ENCODE results near the gene FAM151A. TPM values are rescaled to one million over a fixed set of nuclear protein-coding genes. Genes with fewer than 3 reads are reported as not detected.

FAM151A gene
- total and polyA plus RNA-seq, 4 donors = 0.02 to 0.06 TPM; not detected in 2

DNA sequence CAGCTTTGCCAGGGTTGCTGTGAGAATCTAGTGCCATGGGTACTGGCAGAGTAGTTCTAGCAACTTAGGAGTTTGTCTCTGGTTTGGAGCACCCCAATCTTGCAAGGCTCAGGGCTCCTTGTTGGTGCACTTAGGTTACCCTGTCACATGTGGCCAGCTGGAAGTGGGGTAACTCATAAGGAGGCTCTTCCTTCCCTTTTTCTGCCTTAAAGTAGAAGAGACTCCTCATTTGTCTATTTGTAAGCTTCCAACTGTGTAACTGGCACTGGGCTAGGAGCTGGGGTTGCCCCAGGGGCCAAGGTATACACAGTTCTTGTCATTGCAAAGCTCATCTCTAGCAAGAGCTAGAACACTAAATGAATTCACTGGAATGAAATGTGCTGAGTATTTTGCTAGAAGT, 28.8 kb upstream of the FAM151A start:
- H3K36me3 ChIP-seq (ENCODE audit: control insufficient read depth in 4 of 4, insufficient read depth in 4 of 4, low read length in 4 of 4) = no peaks in the 10 kb centered on the region
- no peak for ATAC-seq (ENCODE audit: insufficient read depth, low FRiP score)
- H3K4me3 ChIP-seq = no peak overlapping the region
- H3K9ac ChIP-seq (ENCODE audit: insufficient read depth in 1 of 2, low read length in 2 of 2) = no peak overlapping the region
- H3K9me3 ChIP-seq (ENCODE audit: control insufficient read depth in 4 of 4, insufficient read depth in 3 of 4, low read length in 3 of 4) = peaks cover 0 to 2% (median 0%) of the 10 kb centered on the region in 4 donors
- no peak overlapping the region for H3K27ac ChIP-seq (ENCODE audit: low read depth in 1 of 2, low read length in 1 of 2)
- H3K27me3 ChIP-seq (ENCODE audit: control insufficient read depth in 3 of 3, insufficient read depth in 3 of 3, low read length in 2 of 3) = no peaks in the 10 kb centered on the region
- TF ChIP-seq, protein P1, sequence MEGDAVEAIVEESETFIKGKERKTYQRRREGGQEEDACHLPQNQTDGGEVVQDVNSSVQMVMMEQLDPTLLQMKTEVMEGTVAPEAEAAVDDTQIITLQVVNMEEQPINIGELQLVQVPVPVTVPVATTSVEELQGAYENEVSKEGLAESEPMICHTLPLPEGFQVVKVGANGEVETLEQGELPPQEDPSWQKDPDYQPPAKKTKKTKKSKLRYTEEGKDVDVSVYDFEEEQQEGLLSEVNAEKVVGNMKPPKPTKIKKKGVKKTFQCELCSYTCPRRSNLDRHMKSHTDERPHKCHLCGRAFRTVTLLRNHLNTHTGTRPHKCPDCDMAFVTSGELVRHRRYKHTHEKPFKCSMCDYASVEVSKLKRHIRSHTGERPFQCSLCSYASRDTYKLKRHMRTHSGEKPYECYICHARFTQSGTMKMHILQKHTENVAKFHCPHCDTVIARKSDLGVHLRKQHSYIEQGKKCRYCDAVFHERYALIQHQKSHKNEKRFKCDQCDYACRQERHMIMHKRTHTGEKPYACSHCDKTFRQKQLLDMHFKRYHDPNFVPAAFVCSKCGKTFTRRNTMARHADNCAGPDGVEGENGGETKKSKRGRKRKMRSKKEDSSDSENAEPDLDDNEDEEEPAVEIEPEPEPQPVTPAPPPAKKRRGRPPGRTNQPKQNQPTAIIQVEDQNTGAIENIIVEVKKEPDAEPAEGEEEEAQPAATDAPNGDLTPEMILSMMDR (IDR thresholded peaks at IDR 0.05; ENCODE audit: control extremely low read depth, extremely low read depth) = no peak
- DNase-seq = no peak
- no peaks in the 10 kb centered on the region for H3K4me1 ChIP-seq (ENCODE audit: control insufficient read depth in 5 of 5, insufficient read depth in 5 of 5, low read length in 5 of 5)

DNA sequence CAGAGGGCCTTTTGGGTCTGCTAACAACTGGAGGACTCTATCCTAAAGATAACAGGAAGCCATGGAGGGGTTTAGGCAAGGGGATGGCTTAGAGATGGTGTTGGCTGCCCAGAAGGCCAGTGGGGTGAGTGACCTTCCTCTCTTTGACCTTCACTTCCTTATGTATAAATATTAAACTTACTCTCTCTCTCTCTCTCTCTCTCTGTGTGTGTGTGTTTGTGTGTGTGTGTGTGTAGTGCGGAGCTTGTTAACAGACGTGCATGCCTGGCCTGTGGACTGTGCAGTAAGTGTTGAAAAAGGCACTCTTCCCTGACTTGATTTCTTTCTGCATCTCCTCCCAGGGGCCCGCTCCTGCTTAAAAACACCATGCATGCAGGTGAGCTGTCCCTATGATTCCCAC, 28.3 kb upstream of the FAM151A start:
- peaks cover 0 to 2% (median 0%) of the 10 kb centered on the region in 4 donors for H3K9me3 ChIP-seq (ENCODE audit: control insufficient read depth in 4 of 4, insufficient read depth in 3 of 4, low read length in 3 of 4)
- no peak overlapping the region for H3K9ac ChIP-seq (ENCODE audit: insufficient read depth in 1 of 2, low read length in 2 of 2)
- TF ChIP-seq, protein P1 (IDR thresholded peaks at IDR 0.05; ENCODE audit: control extremely low read depth, extremely low read depth) = no peak
- no peaks in the 10 kb centered on the region for H3K4me1 ChIP-seq (ENCODE audit: control insufficient read depth in 5 of 5, insufficient read depth in 5 of 5, low read length in 5 of 5)
- DNase-seq (no peak), ATAC-seq (ENCODE audit: insufficient read depth, low FRiP score) (no peak)
- 68 to 69% methylated on average over 3 of the region's 3 CpGs for WGBS, 2 donors
- no peaks in the 10 kb centered on the region for H3K36me3 ChIP-seq (ENCODE audit: control insufficient read depth in 4 of 4, insufficient read depth in 4 of 4, low read length in 4 of 4)
- H3K27me3 ChIP-seq (ENCODE audit: control insufficient read depth in 3 of 3, insufficient read depth in 3 of 3, low read length in 2 of 3) = no peaks in the 10 kb centered on the region
- H3K4me3 ChIP-seq = no peak overlapping the region
- no peak overlapping the region for H3K27ac ChIP-seq (ENCODE audit: low read depth in 1 of 2, low read length in 1 of 2)

GRCh38 chr1:54650417-54650816, 27.1 kb upstream of the FAM151A start:
- Histone ChIP-seq H3K27me3 (ENCODE audit: control insufficient read depth in 3 of 3, insufficient read depth in 3 of 3, low read length in 2 of 3) (no peaks in the 10 kb centered on the region), H3K9ac (ENCODE audit: insufficient read depth in 1 of 2, low read length in 2 of 2) (no peak overlapping the region), H3K36me3 (ENCODE audit: control insufficient read depth in 4 of 4, insufficient read depth in 4 of 4, low read length in 4 of 4) (no peaks in the 10 kb centered on the region), H3K4me3 (no peak overlapping the region), H3K9me3 (ENCODE audit: control insufficient read depth in 4 of 4, insufficient read depth in 3 of 4, low read length in 3 of 4) (peaks cover 0 to 2% (median 0%) of the 10 kb centered on the region in 4 donors), H3K4me1 (ENCODE audit: control insufficient read depth in 5 of 5, insufficient read depth in 5 of 5, low read length in 5 of 5) (peaks cover 0 to 5% (median 0%) of the 10 kb centered on the region in 5 donors), H3K27ac (ENCODE audit: low read depth in 1 of 2, low read length in 1 of 2) (no peak overlapping the region)
- ATAC-seq (ENCODE audit: insufficient read depth, low FRiP score) (no peak), DNase-seq (no peak)
- 83 to 92% methylated on average over 3 of the region's 3 CpGs for WGBS, 2 donors
- TF ChIP-seq, protein P1 (IDR thresholded peaks at IDR 0.05; ENCODE audit: control extremely low read depth, extremely low read depth) = no peak

DNA sequence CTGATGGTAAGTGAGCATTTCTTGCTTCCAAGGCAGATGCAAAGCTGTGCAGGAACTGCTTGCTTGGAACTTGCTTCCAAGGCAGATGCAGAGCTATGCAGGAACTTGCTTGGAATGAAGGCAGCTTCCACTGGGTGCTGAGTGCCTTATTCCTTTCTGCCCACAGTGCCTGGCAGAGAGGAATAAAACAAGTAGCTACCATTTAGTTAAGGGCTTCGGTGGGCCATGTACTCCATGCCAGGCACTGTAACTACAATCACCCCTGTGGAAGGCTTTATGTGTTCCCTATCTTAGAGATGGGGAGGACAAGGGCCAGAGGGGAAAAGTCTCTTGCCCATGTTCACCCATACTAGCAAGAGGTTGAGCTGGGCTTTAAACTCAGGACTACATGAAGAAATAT, 26.6 kb upstream of the FAM151A start:
- H3K27me3 ChIP-seq (ENCODE audit: control insufficient read depth in 3 of 3, insufficient read depth in 3 of 3, low read length in 2 of 3) = no peaks in the 10 kb centered on the region
- TF ChIP-seq, protein P1 (IDR thresholded peaks at IDR 0.05; ENCODE audit: control extremely low read depth, extremely low read depth) = no peak
- peaks cover 0 to 2% (median 0%) of the 10 kb centered on the region in 4 donors for H3K9me3 ChIP-seq (ENCODE audit: control insufficient read depth in 4 of 4, insufficient read depth in 3 of 4, low read length in 3 of 4)
- DNase-seq = no peak
- no peak overlapping the region for H3K9ac ChIP-seq (ENCODE audit: insufficient read depth in 1 of 2, low read length in 2 of 2)
- H3K4me1 ChIP-seq (ENCODE audit: control insufficient read depth in 5 of 5, insufficient read depth in 5 of 5, low read length in 5 of 5) = peaks cover 0 to 5% (median 0%) of the 10 kb centered on the region in 5 donors
- 98 to 100% methylated on average over 1 of the region's 1 CpG for WGBS, 2 donors
- ATAC-seq (ENCODE audit: insufficient read depth, low FRiP score) = no peak
- no peak overlapping the region for H3K4me3 ChIP-seq
- H3K36me3 ChIP-seq (ENCODE audit: control insufficient read depth in 4 of 4, insufficient read depth in 4 of 4, low read length in 4 of 4) = no peaks in the 10 kb centered on the region
- no peak overlapping the region for H3K27ac ChIP-seq (ENCODE audit: low read depth in 1 of 2, low read length in 1 of 2)
